Neuronal stem cell (in vitro differentiated cells): Measurements from ENCODE around the gene BTLA.
A peak's percentile ranks its signal among the peaks of the same experiment; 100 is the strongest.

Source experiments
- DNase-seq: peaks from one replicate; pipeline ENCODE4 v3.0.0-alpha.2; 2013; ENCODE audit warnings: low spot score
- H2AFZ ChIP-seq: one replicate; pipeline ENCODE4 v1.6.1; 2013; ENCODE audit warnings: mild to moderate bottlenecking, low read length, inconsistent platforms
- H2AK5ac ChIP-seq: 2 replicates; pipeline ENCODE4 v1.6.1; 2013; ENCODE audit warnings: low read depth, mild to moderate bottlenecking, inconsistent platforms, low read length, moderate library complexity, mixed read lengths
- H2BK120ac ChIP-seq: 2 replicates; pipeline ENCODE4 v1.6.1; 2013; ENCODE audit warnings: low read depth, mild to moderate bottlenecking, inconsistent platforms, low read length, moderate library complexity, mixed read lengths
- H2BK12ac ChIP-seq: one replicate; pipeline ENCODE4 v1.6.1; 2013; ENCODE audit warnings: low read length, inconsistent platforms
- H2BK15ac ChIP-seq: 2 replicates; pipeline ENCODE4 v1.6.1; 2013; ENCODE audit warnings: mild to moderate bottlenecking, low read length, inconsistent platforms, mixed read lengths
- H2BK5ac ChIP-seq: one replicate; pipeline ENCODE4 v1.6.1; 2013; ENCODE audit warnings: inconsistent platforms, mild to moderate bottlenecking, low read length, moderate library complexity
- H3K14ac ChIP-seq: one replicate; pipeline ENCODE4 v1.6.1; 2013; ENCODE audit warnings: low read length, inconsistent platforms
- H3K18ac ChIP-seq: 2 replicates; pipeline ENCODE4 v1.6.1; 2013; ENCODE audit warnings: low read length, inconsistent platforms
- H3K23ac ChIP-seq: 2 replicates; pipeline ENCODE4 v1.6.1; 2013; ENCODE audit warnings: low read depth, mild to moderate bottlenecking, mixed read lengths, low read length, inconsistent platforms; ENCODE audit not compliant: poor library complexity
- H3K27ac ChIP-seq: replicated peaks from 3 replicates; pipeline ENCODE4 v1.5.1; 2013; ENCODE audit warnings: low read length, inconsistent platforms
- H3K27me3 ChIP-seq, 3 experiments: 2 replicates each; pipeline ENCODE4 v1.6.1; 2013; ENCODE audit warnings: low read length in 3 of 3, mild to moderate bottlenecking in 2 of 3, inconsistent platforms in 1 of 3, low read depth in 1 of 3, mixed read lengths in 1 of 3, moderate library complexity in 1 of 3; ENCODE audit not compliant: control insufficient read depth in 3 of 3, insufficient read depth in 3 of 3
- H3K36me3 ChIP-seq, 2 donors: replicated peaks in 1 of 2; 2 replicates each; pipeline ENCODE4 v1.6.1; 2013; ENCODE audit warnings: low read length in 2 of 2; ENCODE audit not compliant: control insufficient read depth in 2 of 2, insufficient read depth in 2 of 2
- H3K4ac ChIP-seq: 2 replicates; pipeline ENCODE4 v1.6.1; 2013; ENCODE audit warnings: inconsistent platforms, mild to moderate bottlenecking, low read length, moderate library complexity
- H3K4me1 ChIP-seq, 2 donors: 1 replicate in 1 of 2; 2 replicates in 1 of 2; pipeline ENCODE4 v1.6.1; 2013; ENCODE audit warnings: low read length in 2 of 2, low read depth in 1 of 2; ENCODE audit not compliant: control insufficient read depth in 2 of 2, insufficient read depth in 1 of 2
- H3K4me2 ChIP-seq: one replicate; pipeline ENCODE4 v1.6.1; 2013; ENCODE audit warnings: mild to moderate bottlenecking, low read length, inconsistent platforms; ENCODE audit not compliant: insufficient read depth, poor library complexity, severe bottlenecking
- H3K4me3 ChIP-seq, 2 donors: 2 replicates each; pipeline ENCODE4 v1.5.1; 2013; ENCODE audit warnings: low read length in 2 of 2, mild to moderate bottlenecking in 2 of 2, inconsistent platforms in 1 of 2, moderate library complexity in 1 of 2
- H3K79me1 ChIP-seq: one replicate; pipeline ENCODE4 v1.6.1; 2013; ENCODE audit warnings: low read depth, mild to moderate bottlenecking, inconsistent platforms, low read length, moderate library complexity
- H3K9ac ChIP-seq: one replicate; pipeline ENCODE4 v1.6.1; 2013; ENCODE audit warnings: mild to moderate bottlenecking, low read depth, low read length, inconsistent platforms; ENCODE audit not compliant: poor library complexity
- H3K9me3 ChIP-seq, 2 donors: replicated peaks in 1 of 2; 2 replicates each; pipeline versions ENCODE3 to v1.6.1; 2013; ENCODE audit warnings: low read length in 2 of 2, mild to moderate bottlenecking in 2 of 2, inconsistent platforms in 1 of 2, low read depth in 1 of 2, mixed read lengths in 1 of 2, moderate library complexity in 1 of 2; ENCODE audit not compliant: control insufficient read depth in 2 of 2, insufficient read depth in 1 of 2
- H4K8ac ChIP-seq: one replicate; pipeline ENCODE4 v1.6.1; 2013; ENCODE audit warnings: low read depth, mild to moderate bottlenecking, inconsistent platforms, low read length, moderate library complexity
- H4K91ac ChIP-seq: one replicate; pipeline ENCODE4 v1.6.1; 2013; ENCODE audit warnings: low read length, low read depth, mild to moderate bottlenecking, inconsistent platforms; ENCODE audit not compliant: poor library complexity
- WGBS, 2 donors: extraction: QIAGEN DNeasy Blood & Tissue Kit; methylation state at CpG; one replicate each; pipeline ENCODE4 v1.1.7; 2013; ENCODE audit warnings: missing lambda C conversion rate in 2 of 2, mixed read lengths in 1 of 2; ENCODE audit not compliant: insufficient read length in 2 of 2, insufficient replicate concordance in 1 of 2; ENCODE audit errors: extremely low coverage in 2 of 2; 5-methylcytosine and 5-hydroxymethylcytosine counted together

The BTLA gene

GRCh38 chr3:112456147-112456546, 43.1 kb downstream of the BTLA start:
- Histone ChIP-seq H3K36me3 (no peaks in the 10 kb centered on the region), H3K79me1 (no peaks in the 10 kb centered on the region), H2AFZ (no peak overlapping the region), H2BK15ac (no peak overlapping the region), H3K9ac (no peak overlapping the region), H4K91ac (no peak overlapping the region), H3K18ac (no peak overlapping the region), H3K27ac (no peak overlapping the region), H3K27me3 (no peaks in the 10 kb centered on the region), H3K14ac (no peak overlapping the region), H3K23ac (no peak overlapping the region), H3K4me2 (no peak overlapping the region), H3K4me3 (no peak overlapping the region), H2BK5ac (no peak overlapping the region), H2BK12ac (no peak overlapping the region), H3K9me3 (no peaks in the 10 kb centered on the region), H2BK120ac (no peak overlapping the region), H3K4ac (no peak overlapping the region), H2AK5ac (no peak overlapping the region), H4K8ac (no peak overlapping the region), H3K4me1 (no peaks in the 10 kb centered on the region)
- no peak for DNase-seq

- no peak overlapping the region for H3K27ac ChIP-seq
- H2BK12ac ChIP-seq, result no peak overlapping the region
- H3K27me3 ChIP-seq, result no peaks in the 10 kb centered on the region
- H3K9me3 ChIP-seq, result no peaks in the 10 kb centered on the region
- H4K91ac ChIP-seq, result no peak overlapping the region
- H3K79me1 ChIP-seq, result no peaks in the 10 kb centered on the region
- whole genome bisulfite sequencing, 2 donors, result no CpG with 5 or more reads among the region's 1 CpG
- H2BK5ac ChIP-seq, result no peak overlapping the region
- H3K18ac ChIP-seq, result no peak overlapping the region
- H3K4me1 ChIP-seq, result peaks cover 0 to 4% of the 10 kb centered on the region in 2 donors
- H2BK15ac ChIP-seq, result no peak overlapping the region
- H3K4ac ChIP-seq, result no peak overlapping the region
- no peak overlapping the region for H3K4me2 ChIP-seq
- H2AK5ac ChIP-seq, result no peak overlapping the region
- no peak overlapping the region for H2AFZ ChIP-seq
- H2BK120ac ChIP-seq, result no peak overlapping the region
- H3K9ac ChIP-seq, result no peak overlapping the region
- DNase-seq, result no peak
- no peak overlapping the region for H3K23ac ChIP-seq
- no peak overlapping the region for H3K14ac ChIP-seq
- H4K8ac ChIP-seq, result no peak overlapping the region
- no peak overlapping the region for H3K4me3 ChIP-seq
- H3K36me3 ChIP-seq, result no peaks in the 10 kb centered on the region
Measured at GRCh38 chr3:112448939-112449338, 50.3 kb downstream of the BTLA start.

- Histone ChIP-seq H3K36me3 (no peaks in the 10 kb centered on the region), H2AK5ac (no peak overlapping the region), H3K23ac (no peak overlapping the region), H4K91ac (no peak overlapping the region), H3K18ac (no peak overlapping the region), H2BK15ac (no peak overlapping the region), H3K4ac (no peak overlapping the region), H4K8ac (no peak overlapping the region), H3K4me3 (no peak overlapping the region), H3K4me2 (no peak overlapping the region), H3K27me3 (no peaks in the 10 kb centered on the region), H2AFZ (no peak overlapping the region), H3K27ac (no peak overlapping the region), H3K9ac (no peak overlapping the region), H3K14ac (no peak overlapping the region), H2BK120ac (no peak overlapping the region), H2BK5ac (no peak overlapping the region), H2BK12ac (no peak overlapping the region), H3K79me1 (no peaks in the 10 kb centered on the region), H3K4me1 (peaks cover 0 to 4% of the 10 kb centered on the region in 2 donors), H3K9me3 (no peaks in the 10 kb centered on the region)
- peak; percentile 4 for DNase-seq
- WGBS, 2 donors, result no CpG with 5 or more reads among the region's 1 CpG
Measured at GRCh38 chr3:112446343-112446742, 52.9 kb downstream of the BTLA start.

GRCh38 chr3:112445839-112446238, 53.4 kb downstream of the BTLA start:
- Histone ChIP-seq H2BK12ac (no peak overlapping the region), H3K18ac (no peak overlapping the region), H4K91ac (no peak overlapping the region), H3K27ac (no peak overlapping the region), H3K79me1 (no peaks in the 10 kb centered on the region), H3K14ac (no peak overlapping the region), H2BK15ac (no peak overlapping the region), H3K27me3 (no peaks in the 10 kb centered on the region), H3K4me3 (no peak overlapping the region), H2BK5ac (no peak overlapping the region), H3K36me3 (no peaks in the 10 kb centered on the region), H2AFZ (no peak overlapping the region), H4K8ac (no peak overlapping the region), H3K9me3 (no peaks in the 10 kb centered on the region), H2BK120ac (no peak overlapping the region), H3K9ac (no peak overlapping the region), H3K4me1 (peaks cover 0 to 4% of the 10 kb centered on the region in 2 donors), H3K4ac (no peak overlapping the region), H3K23ac (no peak overlapping the region), H3K4me2 (no peak overlapping the region), H2AK5ac (no peak overlapping the region)
- DNase-seq, result no peak
- WGBS, 2 donors, result no CpG with 5 or more reads among the region's 2 CpGs
